NOMO-1 (cell line): Measurements from ENCODE around the gene CXorf65.

ENCODE experiments used
- DNase-seq, 2 experiments: peaks; one replicate each; lab custom pipeline; 2025; ENCODE audit not compliant: unreplicated experiment in 2 of 2; lab: John Stamatoyannopoulos, UW

CXorf65 gene

DNA sequence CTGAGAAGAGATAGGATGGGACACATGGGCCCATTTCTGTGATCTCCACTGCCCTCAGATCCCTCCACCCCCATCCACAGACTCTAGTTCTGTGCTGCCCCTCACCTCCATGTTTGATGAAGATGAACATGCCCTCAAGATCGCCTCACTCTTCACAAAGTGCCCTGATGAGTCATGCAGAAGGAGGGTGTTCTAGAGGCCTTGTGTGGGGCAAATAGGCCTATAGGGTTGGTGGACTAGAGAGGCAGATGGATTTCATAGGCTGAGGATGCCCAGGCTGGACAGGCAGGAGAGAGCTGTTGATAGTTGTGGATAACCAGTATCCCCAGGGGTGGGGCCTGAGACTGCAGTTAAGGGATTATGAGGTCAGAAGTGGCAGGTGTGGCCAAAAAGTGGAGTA, at the start of gene CXorf65:
CXorf65 (minus strand) TSS at position 314 of the 400 bp plus-strand sequence; CDS start at position 130, 184 bp downstream.
- no peak for DNase-seq

DNA sequence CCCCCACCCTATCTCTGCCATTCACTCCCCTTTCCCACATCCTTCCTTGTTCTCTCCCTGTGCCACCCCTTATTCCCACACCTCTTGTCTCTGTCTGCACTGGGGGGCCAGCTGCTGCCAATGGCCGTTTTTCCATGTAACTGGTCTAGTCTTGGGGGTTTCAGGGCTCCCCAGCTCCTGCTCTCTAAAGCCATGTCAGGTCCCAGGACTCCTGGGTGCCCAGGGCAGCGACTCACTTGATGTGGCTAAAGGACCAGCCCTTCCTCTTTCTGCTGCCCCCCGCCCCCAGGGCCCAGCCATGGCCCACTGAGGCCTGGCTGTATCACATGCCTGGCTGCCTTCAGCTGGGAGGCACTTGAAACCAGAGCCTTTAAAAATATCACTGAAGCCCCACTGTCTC, 48.1 kb upstream of the CXorf65 start:
- no peak for DNase-seq

DNA sequence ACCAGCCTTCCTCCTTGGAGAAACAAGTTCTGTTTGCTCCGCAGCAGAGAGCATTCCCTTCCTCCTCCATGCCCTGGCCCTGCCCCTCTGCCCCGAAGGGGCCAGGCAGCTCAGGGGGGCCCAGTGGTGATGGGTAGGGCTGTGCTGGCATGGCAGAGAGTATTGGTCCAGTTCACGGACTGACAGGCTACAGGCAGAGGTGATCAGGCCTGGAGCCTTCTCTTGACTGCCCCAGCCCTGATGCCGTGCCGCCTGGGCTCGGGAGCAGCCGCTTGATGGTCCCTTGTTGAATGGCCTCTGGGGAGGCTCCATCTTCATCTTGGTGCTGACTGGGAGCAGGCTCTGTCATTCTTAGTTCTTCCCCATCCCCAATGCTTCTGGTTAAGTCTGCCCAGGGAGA, 47.7 kb upstream of the CXorf65 start:
- no peak for DNase-seq

DNA sequence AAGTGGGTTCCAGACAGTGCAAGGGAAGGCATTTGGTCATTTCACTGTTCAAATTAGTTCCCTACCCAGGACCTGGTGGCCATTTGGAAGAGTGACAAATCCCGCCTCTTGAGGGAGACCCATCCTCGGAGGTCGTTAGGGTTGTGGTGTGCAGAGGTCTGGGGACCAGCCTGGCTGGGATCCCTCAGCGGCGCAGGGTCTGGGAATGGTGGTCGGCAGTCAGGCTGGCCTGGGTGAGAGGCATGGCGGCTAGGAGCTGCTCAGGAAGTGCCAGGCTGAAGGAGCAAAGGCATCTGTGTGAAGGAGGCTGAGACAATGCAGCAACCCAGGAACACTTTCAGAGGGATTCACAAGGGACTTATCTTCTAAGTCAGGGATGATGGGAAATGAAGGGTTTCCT, 44.8 kb upstream of the CXorf65 start:
- DNase-seq, result no peak

DNA sequence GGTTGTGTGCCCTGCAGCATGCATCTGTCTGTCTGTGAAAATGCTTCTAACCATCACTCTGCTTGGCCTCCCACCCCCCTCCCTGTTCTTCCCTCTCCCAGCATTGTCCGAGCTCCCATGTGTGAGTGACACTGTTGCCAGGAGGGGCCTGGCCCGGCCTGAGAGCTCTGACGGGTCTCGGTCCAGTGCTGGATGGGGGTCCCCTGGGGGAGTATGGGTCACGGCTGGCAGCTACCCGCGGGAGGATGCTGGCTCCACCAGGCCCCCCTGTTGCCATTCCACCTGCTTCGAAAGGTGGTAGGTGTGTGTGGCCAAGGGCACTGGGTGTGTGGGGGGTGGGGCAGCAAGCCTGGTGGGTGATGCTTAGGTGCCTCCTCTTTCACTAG, 41.7 kb upstream of the CXorf65 start:
- DNase-seq, result no peak

DNA sequence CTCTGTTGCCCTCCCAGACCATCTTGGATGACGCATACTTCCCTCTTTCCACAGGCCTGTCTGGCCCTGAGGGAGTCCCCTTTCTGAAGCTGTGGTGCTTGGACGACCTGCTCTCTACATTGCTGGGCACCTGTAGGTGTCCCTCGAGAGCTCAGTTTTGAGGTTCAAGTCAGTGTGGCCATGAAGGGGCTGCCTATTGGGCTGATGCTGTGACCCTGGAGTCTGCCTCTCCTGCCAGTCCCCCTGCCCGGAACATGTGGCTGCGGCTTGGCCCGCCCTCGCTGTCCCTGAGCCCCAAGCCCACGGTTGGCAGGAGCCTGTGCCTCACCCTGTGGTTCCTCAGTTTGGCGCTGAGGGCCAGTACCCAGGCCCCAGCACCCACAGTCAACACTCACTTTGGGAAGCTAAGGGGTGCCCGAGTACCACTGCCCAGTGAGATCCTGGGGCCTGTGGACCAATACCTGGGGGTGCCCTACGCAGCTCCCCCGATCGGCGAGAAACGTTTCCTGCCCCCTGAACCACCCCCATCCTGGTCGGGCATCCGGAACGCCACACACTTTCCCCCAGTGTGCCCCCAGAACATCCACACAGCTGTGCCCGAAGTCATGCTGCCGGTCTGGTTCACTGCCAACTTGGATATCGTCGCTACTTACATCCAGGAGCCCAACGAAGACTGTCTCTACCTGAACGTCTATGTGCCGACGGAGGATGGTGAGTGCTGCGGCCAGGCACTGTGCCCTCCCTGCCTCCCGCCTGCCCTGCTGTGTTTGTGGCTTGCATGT, 41.1 kb upstream of the CXorf65 start:
- DNase-seq, result peak in 1 of 2 experiments; percentile 7

DNA sequence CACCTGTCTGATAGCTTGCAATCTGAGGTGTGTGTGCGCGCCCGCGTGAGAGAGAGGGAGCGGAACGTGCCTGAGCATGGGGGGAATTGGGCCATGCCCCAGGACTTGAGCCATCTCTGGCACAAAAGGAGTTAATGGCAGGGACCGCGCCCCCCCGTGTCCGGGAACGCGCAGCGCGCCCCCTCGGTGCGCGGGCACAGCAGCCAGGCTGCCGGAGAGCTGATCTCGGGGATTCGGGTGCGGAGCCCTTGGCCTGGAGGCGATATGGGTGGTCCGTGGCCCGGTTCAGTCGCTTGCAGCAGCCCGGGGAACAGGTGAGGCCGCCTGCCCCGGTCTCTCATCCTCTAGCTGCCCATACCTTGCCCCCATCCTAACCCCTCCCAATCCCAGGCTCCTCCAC, 38.1 kb upstream of the CXorf65 start, which contains the start of gene NLGN3:
NLGN3 (plus strand) TSS at position 191 of the 400 bp plus-strand sequence. CDS start 2,909 bp downstream, outside the sequence.
- DNase-seq, result no peak

DNA sequence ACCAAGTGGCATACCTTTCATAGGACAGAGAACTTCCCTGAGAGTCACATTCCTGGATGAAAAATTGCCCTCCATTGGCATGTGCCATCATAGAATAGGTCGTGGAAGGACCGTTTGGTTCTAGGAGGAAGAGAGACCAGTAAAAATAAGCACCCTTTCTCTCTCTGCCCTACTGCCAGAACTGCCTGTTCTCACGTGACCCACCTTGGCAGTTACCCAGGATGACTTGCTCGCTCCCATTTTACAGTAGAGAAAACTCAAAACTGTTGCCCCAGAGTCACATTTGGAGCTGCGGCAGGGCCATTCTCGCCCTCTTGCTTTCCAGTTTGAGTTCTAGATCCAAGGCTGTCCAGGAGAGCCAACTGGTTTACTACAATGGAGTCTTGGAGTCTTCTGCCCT, 37.0 kb upstream of the CXorf65 start:
- no peak for DNase-seq

DNA sequence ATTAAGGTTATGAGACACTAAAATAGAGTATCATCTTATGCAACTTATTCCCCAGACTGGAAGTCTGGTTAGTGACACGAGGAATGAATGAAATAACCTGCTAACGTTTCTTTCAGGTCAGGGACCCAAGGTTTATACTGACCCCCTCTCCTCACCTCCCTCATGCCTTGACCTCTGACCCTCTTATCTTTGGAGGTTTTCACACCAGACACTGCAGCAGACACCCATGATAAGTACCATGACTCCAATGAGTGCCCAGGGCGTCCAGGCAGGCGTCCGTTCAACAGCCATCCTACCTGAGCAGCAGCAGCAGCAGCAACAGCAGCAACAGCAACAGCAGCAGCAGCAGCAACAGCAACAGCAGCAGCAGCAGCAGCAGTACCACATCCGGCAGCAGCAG, 33.9 kb upstream of the CXorf65 start:
- DNase-seq, result no peak

DNA sequence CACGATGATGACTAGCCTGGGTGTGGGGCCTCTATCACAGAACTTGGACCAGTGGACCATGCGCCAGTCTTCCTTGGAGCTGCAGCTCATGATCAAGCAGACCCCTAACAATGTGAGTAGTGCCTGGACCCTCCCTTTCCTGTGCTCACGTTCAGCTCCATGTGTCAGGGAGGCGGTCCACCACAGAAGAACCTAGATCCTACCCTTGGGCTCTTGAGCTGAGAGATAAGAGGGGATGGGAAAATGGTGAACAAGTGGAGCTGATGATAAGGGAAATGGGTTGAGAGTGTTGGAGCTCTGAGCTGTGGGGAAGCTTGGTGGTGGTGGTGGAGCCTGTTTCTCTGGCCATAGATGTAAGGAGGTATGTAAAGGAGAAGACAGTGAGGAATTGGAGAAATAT, 25.0 kb upstream of the CXorf65 start:
- no peak for DNase-seq

DNA sequence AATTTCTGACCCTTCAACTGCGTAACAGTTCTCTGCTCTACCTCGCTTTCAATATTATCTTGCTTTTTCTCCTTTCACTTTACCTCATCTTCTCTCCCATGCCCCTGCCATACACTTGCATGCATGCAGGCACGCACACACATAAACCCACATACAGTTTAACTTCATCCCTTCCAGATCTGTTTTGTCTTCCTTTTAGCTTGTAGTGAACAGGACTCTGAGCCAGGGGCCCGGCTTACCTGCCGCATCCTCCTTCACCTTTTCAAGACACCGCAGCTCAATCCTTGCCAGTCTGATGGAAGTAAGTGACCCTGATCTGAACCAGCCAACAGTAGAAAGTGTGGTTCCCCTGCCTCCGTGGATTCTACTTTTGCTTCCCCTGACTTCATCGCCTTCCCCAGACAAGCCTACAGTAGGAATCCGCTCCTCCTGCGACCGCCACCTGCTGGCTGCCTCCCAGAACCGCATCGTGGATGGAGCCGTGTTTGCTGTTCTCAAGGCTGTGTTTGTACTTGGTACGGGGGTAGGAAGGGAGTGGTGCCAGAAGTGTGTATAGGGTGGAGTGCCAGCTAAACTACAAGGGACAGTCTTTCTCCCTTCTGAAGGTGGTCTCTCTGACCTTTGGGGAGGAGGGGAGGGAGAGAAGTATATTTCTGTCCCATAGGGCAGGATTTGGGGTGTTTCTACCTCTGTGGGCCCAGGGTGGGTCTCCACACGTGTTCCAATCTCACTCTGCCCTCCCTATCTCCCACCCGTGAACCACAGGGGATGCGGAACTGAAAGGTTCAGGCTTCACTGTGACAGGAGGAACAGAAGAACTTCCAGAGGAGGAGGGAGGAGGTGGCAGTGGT, 22.6 kb upstream of the CXorf65 start:
- DNase-seq, result peak; percentile 43 to 47

DNA sequence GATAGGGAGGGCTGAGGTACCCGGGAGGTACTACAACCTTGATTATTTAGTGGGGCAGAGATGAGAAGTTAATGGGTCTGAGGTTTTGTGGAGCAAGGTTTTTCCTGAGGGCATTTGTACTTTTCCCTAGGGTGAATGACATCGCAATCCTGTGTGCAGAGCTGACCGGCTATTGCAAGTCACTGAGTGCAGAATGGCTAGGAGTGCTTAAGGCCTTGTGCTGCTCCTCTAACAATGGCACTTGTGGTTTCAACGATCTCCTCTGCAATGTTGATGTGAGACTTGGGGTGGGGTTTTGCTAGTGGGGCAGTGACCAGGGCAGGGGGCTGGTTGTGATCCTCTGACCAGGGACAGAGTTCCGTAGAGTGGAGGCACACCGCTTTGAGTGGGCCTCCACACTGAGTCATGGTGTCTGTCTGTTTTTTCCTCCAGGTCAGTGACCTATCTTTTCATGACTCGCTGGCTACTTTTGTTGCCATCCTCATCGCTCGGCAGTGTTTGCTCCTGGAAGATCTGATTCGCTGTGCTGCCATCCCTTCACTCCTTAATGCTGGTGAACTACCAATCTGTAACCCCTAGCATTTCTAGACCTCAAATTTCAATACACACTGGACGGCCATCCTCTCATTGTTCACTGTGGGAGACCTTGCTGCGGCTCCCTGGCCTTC, 21.8 kb upstream of the CXorf65 start:
- DNase-seq, result no peak

DNA sequence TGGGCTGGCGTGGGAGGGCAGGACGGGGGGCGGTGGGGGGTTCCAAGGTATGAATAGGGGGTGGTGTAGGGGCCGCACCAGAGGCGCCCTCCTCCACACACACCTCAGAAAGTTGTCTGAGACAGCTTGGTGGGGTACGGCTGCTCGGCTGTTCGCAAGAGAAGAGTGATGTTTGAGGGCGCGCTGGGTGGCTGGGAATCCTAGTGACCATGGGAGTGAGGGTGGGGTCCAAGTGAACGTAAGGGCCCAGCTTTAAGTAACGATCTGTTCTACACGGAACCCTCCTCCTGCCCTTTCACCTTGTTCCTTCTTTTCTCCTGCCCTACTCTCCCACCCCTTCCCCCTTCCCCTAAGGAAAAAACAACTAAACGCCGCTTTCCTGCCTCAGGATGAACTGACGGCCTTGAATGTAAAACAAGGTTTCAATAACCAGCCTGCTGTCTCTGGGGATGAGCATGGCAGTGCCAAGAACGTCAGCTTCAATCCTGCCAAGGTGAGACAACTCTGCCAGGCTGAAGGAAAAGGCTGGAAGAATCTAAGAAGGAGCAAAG, 12.5 kb upstream of the CXorf65 start:
- no peak for DNase-seq

DNA sequence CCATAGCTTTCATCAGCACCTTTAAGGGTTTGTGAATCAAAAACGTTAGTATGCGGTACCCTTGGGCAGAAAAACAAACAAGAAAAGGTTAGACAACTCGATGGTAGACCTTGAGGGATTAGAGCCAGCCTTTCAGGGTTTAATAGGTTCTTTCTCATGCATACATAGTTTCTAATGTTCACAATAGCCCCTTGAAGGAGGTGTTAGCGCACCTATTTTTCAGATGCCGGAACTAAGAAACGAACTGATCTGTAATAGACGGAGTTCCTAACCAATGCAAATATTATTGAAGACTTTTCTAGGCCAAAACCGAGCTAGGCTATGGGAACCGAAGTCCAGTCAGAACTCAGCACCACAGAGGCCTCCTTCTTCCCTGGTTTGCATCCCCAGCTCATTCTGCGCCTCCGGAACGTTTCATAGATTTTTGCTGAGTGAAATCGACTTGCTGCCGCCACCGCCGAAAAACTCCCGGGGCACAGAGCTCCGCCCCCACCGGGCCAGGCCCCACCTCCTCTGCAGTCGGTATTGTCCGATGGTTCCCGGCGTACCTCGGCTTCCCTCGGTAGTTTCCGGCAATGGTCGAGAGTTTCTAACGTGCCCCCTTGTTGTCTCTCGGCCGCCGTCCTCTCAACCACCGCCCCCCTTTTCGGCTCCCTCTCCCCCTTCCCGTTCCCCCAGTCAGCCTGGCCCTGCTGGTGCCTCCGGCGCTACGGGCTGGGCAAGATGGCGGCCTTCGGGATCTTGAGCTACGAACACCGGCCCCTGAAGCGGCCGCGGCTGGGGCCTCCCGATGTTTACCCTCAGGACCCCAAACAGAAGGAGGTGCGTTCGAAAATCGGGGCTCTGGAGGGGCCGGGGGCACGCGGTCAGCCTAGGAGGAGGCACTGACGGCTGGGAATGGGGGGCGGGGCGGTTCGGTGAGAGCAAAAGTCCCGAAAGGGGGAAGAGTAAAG, 11.8 kb upstream of the CXorf65 start, which contains the start of gene MED12:
MED12 (plus strand) TSS at position 565 of the 953 bp plus-strand sequence; CDS start at position 724, 159 bp downstream.
- DNase-seq, result peak; percentile 52 to 73

DNA sequence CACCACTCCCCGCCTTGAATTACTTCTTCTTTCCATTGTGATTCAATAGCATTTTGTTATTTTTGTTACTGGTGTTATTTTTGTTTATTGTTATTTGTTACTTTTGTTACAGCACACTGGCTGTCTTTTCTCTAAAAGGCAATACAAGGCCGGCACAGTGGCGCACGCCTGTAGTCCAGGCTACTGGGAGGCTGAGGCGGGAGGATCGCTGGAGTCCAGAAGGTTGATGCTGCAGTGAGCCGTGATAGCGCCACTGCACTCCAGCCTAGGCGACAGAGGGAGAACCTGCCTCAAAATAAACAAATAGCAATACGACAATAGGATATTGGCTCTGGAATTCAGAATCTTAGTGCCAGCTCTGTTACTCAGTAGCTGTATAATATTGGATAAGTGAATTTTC, 10.8 kb upstream of the CXorf65 start:
- no peak for DNase-seq

DNA sequence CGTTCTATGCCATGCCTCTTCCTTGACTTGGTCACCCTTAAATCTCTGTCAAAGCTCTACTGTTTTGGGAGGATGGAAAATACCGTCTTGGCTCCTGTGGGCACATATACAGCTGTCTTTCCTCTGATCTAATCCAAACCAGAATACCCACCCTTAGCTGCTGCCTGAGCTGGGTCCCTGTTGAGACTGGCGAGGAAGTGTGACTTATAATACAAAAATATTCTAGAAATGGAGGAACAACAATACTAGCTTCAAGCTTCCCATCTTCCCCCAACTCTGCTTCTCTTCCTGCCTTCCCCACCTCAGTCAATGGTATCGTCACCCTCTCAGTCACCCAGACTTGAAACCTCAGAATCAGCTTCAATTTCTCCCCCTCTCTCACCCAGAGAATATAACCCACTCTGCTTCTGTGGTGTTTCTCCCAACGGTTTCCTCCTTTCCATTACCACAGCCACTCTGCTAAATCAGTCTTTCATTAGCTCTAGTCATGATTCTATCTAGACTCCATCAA, 5.4 kb upstream of the CXorf65 start:
- no peak for DNase-seq

DNA sequence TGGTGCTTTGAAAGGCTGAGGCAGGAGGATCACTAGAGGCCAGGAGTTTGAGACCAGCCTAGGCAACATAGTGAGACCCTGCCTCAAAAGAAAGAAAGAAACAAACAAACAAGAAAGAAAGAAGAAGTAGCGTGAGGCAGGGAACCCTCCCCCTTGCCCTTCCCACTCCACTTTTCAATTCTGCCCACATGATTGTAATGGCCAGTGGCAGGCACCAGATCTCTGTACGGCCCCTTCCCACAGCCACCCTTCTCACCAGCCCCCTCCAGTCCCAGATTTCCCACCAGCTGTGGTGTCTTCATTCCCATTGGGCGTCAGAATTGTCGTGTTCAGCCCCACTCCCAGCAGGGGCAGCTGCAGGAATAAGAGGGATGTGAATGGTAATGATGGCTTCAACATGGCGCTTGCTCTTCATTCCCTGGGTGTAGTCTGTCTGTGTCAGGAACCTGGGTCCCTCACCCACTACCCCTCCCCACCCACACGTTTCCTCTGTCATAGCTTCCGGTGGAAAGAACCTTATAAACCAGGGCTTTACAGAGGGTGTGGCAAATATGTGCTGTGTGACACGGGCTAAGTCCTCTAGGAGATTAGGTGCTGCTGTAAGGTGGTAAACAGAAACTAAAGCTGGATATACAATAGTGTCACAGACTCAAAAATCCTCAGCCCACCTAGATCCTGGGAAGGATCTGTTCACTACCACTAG, 4.8 kb upstream of the CXorf65 start, which contains the start of gene IL2RG:
IL2RG (minus strand) TSS at position 437 of the 703 bp plus-strand sequence; CDS start at position 399, 38 bp downstream.
- no peak for DNase-seq

DNA sequence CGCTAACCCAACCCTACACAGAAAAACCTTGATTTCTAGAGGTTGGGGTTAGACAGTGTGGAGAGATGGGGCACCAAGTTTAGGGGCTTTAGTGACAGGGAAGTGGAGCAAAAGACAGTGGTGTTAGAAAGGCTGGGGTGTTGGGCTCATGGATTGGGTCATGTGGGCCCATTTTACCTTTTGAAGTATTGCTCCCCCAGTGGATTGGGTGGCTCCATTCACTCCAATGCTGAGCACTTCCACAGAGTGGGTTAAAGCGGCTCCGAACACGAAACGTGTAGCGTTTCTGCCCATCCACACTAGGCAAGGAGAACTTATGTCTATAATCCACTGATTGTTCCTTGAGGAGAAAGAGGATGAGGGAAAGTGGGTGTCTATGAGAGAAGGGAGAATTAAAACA, 2.5 kb upstream of the CXorf65 start:
- no peak for DNase-seq
